Astrocyte of the spinal cord (primary cell): ENCODE data around the gene MUC20.

ENCODE experiments used
- DNase-seq: peaks from one replicate; pipeline ENCODE4 v3.0.0; 2011; ENCODE audit warnings: low read depth, low spot score
- H3K4me3 ChIP-seq: 2 replicates; pipeline ENCODE4 v1.5.1; 2011; ENCODE audit warnings: low read depth, mild to moderate bottlenecking, low read length, moderate library complexity
- in situ Hi-C: cut with HindIII; loops from 2 replicates; pipeline ENCODE4 v1.10.0; 2017; ENCODE audit warnings: low sequenced_read_pairs
- TF ChIP-seq, protein P1 (sequence below): IDR thresholded peaks from 2 replicates; pipeline ENCODE4 v1.5.1; 2012; ENCODE audit warnings: low read depth, mild to moderate bottlenecking, low read length, inconsistent platforms

MUC20 gene

DNA sequence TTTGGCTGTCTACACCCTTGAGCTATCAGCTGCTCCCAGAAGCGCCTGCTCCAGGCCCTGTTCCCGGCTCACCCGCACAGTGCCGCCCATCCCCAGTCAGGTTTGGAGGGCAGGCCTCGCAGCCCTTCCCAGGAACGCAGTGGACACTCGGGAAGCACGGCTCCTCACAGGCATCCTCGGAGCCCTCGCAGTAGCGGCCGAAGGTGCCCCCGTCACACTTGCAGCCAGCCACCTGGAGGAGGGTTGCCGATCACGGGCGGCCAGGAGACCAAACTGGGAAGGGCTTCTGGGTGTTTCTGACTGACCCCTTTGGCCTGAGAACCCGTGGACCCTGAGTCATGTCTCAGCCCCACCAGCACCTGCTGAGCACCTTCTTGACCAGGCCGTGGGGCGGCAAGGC, 33.4 kb downstream of the MUC20 start:
- H3K4me3 ChIP-seq, result no peak overlapping the region
- TF ChIP-seq, protein P1, sequence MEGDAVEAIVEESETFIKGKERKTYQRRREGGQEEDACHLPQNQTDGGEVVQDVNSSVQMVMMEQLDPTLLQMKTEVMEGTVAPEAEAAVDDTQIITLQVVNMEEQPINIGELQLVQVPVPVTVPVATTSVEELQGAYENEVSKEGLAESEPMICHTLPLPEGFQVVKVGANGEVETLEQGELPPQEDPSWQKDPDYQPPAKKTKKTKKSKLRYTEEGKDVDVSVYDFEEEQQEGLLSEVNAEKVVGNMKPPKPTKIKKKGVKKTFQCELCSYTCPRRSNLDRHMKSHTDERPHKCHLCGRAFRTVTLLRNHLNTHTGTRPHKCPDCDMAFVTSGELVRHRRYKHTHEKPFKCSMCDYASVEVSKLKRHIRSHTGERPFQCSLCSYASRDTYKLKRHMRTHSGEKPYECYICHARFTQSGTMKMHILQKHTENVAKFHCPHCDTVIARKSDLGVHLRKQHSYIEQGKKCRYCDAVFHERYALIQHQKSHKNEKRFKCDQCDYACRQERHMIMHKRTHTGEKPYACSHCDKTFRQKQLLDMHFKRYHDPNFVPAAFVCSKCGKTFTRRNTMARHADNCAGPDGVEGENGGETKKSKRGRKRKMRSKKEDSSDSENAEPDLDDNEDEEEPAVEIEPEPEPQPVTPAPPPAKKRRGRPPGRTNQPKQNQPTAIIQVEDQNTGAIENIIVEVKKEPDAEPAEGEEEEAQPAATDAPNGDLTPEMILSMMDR, result no peak
- no peak for DNase-seq
- in situ Hi-C loops, result no loop called here

DNA sequence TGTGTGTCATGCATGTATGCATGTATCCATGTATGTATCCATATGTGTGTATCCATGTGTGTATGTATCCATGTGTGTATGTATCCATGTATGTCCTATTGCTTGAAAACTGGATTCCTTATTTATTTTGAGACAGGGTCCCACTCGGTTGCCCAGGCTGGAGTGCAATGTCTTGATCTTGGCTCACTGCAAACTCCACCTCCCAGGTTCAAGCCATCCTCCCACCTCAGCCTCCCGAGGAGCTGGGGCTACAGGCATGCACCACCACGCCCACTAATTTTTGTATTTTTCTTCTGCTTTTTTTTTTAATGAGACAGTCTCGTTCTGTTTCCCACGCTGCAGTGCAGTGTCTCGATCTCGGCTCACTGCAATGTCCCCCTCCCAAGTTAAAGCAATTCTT, 34.1 kb downstream of the MUC20 start:
- TF ChIP-seq, protein P1, result no peak
- in situ Hi-C loops, result no loop called here
- DNase-seq, result no peak
- H3K4me3 ChIP-seq, result no peak overlapping the region

DNA sequence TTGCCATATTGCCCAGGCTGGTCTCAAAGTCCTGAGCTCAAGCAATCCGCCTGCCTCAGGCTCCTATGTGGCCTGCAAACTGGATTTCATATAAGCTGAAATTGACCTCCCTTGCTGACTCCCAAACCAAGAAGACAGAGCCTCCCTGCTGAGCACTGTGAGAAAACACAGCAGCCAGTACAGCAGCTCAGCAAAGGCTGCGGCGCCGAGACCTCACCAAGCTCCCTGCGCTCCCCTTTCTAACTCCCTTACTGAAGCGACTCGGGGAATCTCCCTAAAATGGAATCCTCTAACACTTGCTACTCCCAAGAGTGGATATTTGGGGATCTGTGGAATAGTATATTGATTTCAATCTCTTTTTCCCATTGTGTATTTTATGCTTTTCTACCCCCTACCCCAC, 34.6 kb downstream of the MUC20 start:
- DNase-seq, result no peak
- in situ Hi-C loops, result no loop called here
- no peak overlapping the region for H3K4me3 ChIP-seq
- TF ChIP-seq, protein P1, result no peak

DNA sequence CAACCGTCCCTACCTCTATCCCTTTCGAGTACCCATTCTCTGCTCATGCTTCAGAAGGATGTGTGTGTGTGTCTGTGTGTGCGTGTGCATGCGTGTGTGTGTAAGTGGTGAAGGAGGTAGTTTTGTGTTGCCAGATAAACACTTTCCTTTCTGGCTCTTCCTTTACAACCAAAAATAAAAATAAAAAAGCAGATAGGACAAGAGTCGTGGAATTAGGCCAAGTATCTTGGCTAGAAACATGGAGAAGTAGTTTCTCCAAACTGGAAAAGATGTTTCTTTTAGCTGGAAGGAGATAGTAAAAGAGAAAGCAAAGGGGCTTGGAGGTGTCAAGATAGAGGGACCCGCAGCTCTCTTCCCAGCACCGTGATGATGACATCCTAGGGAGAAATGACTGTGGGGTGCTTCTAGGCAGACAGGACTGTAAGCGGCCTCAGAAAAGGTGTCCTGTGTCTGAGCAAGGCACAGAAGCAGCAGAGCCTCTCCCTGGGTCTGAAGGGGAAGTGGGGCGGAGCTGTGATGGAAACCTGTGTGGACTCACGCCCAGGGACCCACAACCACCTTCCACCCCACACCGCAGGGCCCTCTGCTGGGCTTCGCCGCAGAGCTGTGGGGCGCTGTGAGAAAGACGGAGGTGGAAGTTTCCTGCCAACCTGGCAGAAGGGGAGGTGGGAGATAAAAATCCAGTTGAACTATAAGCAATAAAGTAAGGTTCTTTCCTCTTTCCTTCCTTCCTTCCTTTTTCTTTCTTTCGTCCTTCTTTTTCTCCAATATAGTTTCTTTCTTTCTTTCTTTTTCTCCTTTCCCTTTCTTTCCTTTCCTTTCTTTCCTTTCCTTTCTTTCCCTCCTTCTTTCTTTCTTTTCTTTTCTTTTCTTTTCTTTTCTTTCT, 35.3 kb downstream of the MUC20 start:
- in situ Hi-C loops, result no loop called here
- no peak overlapping the region for H3K4me3 ChIP-seq
- TF ChIP-seq, protein P1, result no peak
- no peak for DNase-seq

DNA sequence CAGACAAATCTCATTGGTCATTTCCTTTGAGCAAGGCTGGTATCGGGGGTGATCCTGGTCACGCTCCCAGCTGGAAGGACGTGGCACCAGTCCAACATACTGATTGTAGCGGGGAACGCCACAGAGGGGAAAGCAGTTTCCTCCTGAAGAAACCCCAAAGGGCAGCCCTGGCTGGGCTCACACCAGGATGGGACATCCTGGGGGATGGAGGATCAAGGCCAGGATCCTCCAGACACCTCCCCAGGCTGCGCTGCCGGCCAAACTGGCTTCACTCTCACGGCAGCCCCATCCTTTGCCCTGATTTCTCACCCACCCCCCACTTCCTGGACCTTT, 36.6 kb downstream of the MUC20 start:
- in situ Hi-C loops, result no loop called here
- no peak for DNase-seq
- TF ChIP-seq, protein P1, result no peak
- H3K4me3 ChIP-seq, result no peak overlapping the region

DNA sequence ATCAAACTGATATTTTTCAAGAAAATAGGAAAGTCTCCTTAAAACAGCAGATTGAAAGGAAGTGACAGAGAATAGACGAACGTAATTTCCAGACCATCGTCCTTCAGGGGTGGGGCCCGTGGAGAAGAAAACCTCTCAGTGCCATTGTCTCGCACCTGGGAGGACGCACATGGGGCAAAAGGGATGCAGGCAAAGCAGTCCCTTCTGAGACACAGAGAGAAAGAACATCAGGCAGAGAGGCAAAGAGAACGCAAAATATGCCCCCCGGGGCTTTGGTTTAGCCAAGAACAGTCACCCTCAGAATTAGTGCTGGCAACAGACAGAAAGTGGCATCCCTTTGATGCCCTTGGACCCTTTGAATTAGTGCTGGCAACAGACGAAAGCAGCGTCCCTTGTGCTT, 37.0 kb downstream of the MUC20 start:
- in situ Hi-C loops, result no loop called here
- no peak overlapping the region for H3K4me3 ChIP-seq
- TF ChIP-seq, protein P1, result no peak
- DNase-seq, result no peak
